Stomach (tissue), 4 donors: Measurements from ENCODE around the gene C2orf92.

Experiments
- CTCF ChIP-seq, 7 experiments: fragments of 450-650 bp in 4 of 7; fragments of 200-600 bp in 3 of 7; sonication (generic) in 3 of 7; IDR thresholded peaks; one replicate each; pipeline ENCODE4 v1.5.1; 2016 to 2019; ENCODE audit warnings: antibody characterized with exemption in 7 of 7, control low read depth in 2 of 7, mild to moderate bottlenecking in 1 of 7
- POLR2A ChIP-seq, 4 donors: fragments of 450-650 bp; IDR thresholded peaks; one replicate each; pipeline ENCODE4 v1.6.1; 2016; ENCODE audit warnings: antibody characterized with exemption in 4 of 4, control low read depth in 2 of 4, mild to moderate bottlenecking in 1 of 4, moderate library complexity in 1 of 4
- POLR2AphosphoS5 ChIP-seq, 3 donors: sonication (generic); formaldehyde crosslinking; IDR thresholded peaks; one replicate each; pipeline ENCODE4 v1.6.1; 2016; ENCODE audit warnings: antibody characterized with exemption in 3 of 3

GRCh38 chr2:97669448-97669847 lies at the start of gene C2orf92:
- TF ChIP-seq CTCF (IDR thresholded peaks at IDR 0.05) (no peak), POLR2A (IDR thresholded peaks at IDR 0.05) (no peak), POLR2AphosphoS5 (IDR thresholded peaks at IDR 0.05) (no peak)
